GM21515 (cell line): ENCODE measurements around the gene TBC1D9.
"Not testable (repeated sequence)": the region's sequence is repeated elsewhere in the genome, so short reads cannot be mapped to it uniquely, and the experiment has no call there.

ENCODE experiments used
- ATAC-seq: cut with Tn5 transposase; IDR thresholded peaks from one replicate; pipeline ENCODE4 v1.9.1; 2021; ENCODE audit not compliant: unreplicated experiment

TBC1D9 gene

DNA sequence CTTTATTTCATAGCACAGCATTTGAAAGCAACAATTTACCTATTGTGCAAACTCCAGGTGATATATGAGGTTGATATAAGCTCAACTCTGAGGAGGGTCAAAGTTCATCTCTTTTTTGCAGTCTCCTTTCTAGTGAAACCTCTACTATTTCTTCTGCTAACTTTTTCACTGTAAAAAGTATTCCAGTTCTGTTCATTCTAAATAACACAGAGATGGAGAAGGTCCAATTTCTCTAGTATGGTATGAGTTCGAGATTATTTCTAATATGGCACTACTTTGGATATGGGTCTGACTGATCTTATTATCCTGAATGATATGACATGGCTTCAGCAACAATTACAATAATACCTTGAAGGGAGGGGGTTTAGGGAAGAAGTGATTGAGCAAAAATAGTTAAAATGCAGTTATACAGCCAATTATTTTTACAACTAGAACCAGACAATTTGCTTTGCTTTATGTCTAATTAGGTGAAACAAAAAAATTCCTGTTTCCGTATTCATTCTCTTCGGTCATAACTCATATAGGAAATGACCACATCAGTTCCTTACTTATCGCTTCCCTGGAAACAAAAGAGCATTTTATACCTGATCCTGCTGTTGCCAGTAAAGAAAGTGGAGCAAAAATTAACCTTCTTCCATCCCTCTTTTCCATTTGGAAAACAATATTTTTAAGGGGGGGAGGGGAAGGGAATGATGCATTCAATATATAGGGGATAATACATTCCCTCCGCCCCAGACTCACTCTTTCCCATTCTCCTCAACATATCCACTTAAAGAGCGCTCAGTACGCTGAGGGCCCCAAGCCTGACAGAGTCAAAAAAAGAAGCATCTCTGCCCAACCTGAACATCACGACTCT lies 1.0 kb downstream of the TBC1D9 start:
- no peak for ATAC-seq

GRCh38 chr4:140753329-140753728 lies 2.9 kb downstream of the TBC1D9 start:
- no peak for ATAC-seq

DNA sequence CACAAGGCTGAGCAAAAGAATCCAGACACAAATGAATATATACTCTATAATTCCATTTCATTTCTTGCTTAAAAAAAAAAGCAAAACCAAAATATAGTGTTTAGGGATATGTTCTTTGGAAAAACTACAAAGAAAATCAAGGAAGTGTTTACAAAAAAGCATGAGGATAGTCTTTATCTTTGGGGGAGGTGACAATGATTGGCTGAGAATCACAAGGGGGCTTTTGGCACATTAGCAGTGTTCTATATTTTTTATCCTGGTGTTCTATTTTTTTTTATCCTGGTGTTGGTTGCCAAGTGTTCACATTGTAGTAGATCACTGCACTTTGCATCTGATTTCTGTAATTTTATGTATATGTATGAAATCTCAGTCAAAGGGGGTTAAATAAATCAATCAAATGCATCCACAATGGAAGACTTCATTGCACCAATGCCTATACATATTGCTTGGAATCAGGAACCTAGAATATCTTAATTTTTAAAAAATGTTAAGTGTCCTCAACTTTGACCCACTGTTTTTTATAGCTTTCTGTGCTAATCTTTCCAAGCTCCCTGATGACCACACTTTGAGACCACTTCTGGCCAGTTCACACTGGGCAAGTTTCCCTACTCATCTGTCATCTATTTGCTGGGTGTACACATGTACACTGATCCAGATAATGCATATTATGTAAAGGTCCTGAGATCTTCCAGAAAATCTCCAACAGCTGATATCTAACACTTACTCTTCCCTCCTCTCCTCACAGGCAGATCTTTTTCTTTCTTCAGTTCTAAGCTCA lies 3.7 kb downstream of the TBC1D9 start:
- no peak for ATAC-seq

GRCh38 chr4:140750470-140750869 lies 5.7 kb downstream of the TBC1D9 start:
- ATAC-seq, result no peak

DNA sequence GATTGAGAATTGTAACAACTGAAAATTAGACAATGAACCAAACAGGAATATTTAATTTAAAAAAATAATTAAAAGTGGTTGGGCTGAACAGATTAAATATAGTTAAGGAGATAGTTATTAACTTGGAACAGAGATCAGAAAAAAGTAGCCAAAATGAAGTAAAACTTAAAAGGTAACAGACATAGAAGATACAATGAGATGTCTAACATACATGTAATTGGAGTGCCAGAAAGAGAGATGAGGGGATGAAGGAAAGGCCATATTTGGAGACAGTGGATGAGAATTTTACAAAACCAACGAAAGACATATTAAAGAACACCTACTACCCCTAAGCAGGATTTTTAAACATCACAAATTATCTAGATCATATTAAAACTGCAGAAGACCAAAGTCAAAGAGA lies 8.0 kb downstream of the TBC1D9 start:
- ATAC-seq, result no peak

DNA sequence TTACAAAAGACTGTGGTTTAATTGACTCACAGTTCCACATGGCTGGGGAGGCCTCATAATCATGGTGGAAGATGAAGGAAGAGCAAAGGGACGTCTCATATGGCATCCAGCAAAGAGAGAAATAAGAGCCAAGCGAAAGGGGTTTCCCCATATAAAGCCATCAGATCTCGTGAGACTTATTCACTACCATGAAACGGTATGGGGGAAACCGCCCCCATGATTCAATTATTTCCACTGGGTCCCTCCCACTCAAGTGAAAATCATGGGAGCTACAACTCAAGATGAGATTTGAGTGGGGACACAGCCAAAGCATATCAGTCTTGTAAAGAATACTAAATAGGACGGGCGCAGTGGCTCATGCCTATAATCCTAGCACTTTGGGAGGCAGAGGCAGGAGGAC lies 9.6 kb downstream of the TBC1D9 start:
- not testable (repeated sequence) for ATAC-seq

DNA sequence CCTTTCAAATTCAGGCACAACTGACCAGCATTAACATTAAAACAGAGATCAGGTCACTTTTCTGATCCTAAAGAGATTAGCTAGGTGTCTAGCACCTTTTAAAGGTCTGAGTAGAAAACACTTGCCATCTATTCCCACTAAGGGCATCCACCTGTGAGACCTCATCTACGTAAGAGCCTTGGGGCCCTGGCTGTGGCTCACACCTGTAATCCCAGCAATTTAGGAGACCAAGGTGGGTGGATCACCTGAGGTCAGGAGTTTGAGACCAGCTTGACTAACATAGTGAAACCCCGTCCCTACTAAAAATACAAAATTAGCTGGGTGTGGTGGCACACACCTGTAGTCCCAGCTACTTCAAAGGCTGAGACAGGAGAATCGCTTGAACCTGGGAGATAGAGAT lies 11.8 kb downstream of the TBC1D9 start:
- no peak for ATAC-seq

GRCh38 chr4:140743194-140743931 lies 12.8 kb downstream of the TBC1D9 start:
- peak; percentile 75 for ATAC-seq

- ATAC-seq, result peak; percentile 38
Measured at GRCh38 chr4:140742838-140743193, 13.4 kb downstream of the TBC1D9 start.

GRCh38 chr4:140740906-140741670 lies 15.1 kb downstream of the TBC1D9 start:
- ATAC-seq, result no peak

DNA sequence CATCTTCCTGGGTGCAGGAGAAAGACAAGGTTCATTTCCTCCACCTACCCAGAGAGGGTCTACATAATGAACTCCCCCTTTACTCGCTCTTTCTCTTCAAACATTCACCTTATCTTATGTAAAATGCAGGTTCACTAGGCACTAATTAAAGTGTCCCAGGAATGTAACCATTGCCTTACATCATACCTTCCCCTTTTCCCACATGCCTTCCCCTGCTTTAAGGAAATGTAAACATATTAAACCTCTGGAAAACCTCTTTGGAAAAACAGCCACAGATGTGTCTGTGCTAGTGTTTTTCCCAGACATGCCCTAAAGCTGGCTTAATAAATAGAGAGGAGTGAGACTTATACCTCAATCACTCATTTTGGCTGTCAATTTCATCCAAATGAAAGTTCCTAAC lies 15.8 kb downstream of the TBC1D9 start:
- ATAC-seq, result no peak

GRCh38 chr4:140739971-140740370 lies 16.2 kb downstream of the TBC1D9 start:
- no peak for ATAC-seq

DNA sequence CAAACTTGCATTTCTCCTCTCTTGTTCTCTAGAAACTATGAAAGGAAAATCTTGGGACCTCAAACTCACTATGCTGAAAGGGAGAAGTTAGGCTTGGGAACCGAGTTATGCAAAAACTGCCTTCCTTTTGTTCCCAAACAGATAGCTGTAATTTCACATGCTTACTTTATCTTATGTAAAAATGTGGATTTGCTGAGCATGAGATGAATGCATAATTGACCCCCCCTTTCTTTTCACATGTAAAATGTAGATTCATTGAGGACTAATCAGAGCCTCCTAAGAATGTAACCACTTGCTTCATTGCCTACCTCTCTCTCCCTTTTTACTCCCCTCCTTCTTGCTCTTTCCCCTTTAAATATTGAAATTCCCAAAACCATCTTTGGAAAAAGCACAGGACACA lies 18.0 kb downstream of the TBC1D9 start:
- ATAC-seq, result no peak

DNA sequence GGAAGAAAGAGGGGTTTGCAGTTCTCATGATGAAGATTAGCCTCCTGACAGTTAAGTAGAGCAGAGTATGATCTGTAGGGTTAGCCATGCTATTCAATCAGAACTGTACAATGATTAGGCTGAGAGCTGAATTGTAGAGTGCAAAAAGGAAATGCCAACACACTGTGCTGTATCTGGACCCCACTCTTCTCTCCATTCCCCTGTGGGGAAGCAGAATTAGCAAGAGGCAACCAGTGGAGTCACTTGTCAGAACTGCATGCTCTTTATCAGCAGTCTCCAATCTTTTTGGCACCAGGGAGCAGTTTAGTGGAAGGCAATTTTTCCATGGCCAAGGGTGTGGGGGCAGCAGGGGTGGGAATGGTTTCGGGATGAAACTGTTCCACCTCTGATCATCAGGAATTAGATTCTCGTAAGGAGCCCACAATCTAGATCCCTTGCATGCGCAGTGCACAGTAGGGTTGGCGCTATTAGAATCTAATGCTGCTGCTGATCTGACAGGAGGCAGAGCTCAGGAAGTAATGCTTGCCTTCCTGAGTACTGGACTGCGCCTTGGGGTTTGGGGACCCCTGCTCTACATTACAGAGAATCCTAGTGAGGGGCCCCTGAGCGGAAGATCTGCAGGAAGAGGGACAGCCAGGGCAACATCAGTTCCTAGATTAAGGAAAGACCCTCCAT lies 19.4 kb downstream of the TBC1D9 start:
- ATAC-seq, result no peak

GRCh38 chr4:140735779-140736391 lies 20.3 kb downstream of the TBC1D9 start:
- ATAC-seq, result no peak

DNA sequence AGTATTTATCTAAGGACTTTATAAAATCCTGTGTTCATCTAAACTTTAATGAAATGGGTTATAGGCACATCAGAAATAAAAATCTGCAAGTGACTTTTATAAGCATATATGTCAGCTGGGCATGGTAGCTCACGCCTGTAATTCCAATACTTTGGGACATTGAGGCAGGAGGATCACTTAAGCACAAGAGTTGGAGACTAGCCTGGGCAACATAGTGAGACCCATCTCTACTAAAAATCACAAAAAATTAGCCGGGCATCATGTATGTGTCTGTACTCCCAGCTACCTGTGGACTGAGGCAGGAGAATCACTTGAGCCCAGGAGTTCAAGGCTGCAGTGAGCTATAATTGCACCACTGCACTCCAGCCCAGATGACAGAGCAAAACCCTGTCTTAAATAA lies 20.9 kb downstream of the TBC1D9 start:
- ATAC-seq, result no peak

- ATAC-seq, result no peak
Measured at GRCh38 chr4:140732780-140733179, 23.4 kb downstream of the TBC1D9 start.

DNA sequence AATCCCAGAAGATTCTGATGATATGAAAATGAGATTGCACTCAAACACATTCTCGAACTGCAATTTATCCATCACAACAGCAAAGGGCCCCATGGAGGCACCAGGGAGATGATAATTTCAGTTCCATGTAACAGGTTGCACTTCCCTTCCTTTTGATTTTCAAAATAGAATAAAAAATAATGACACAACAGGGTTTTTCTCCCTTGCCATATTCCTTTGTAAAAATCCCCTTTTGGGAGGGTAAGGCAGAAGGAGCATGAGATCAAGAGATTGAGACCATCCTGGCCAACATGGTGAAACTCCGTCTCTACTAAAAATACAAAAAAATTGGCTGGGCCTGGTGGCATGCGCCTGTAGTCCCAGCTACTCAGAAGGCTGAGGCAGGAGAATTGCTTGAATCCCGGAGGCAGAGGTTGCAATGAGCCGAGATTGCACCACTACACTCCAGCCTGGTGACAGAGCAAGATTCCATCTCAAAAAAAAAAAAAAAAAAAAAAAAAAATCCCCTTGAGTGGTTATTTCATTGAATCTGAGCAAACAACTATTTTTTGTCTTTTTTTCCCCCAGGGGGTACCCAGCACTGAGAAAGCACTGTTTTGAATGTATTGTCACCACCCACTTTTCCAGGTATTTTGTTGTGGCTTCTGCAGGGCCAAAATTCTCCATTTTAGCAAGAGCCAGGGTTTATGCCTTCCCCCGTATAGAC lies 26.7 kb downstream of the TBC1D9 start:
- ATAC-seq, result no peak

DNA sequence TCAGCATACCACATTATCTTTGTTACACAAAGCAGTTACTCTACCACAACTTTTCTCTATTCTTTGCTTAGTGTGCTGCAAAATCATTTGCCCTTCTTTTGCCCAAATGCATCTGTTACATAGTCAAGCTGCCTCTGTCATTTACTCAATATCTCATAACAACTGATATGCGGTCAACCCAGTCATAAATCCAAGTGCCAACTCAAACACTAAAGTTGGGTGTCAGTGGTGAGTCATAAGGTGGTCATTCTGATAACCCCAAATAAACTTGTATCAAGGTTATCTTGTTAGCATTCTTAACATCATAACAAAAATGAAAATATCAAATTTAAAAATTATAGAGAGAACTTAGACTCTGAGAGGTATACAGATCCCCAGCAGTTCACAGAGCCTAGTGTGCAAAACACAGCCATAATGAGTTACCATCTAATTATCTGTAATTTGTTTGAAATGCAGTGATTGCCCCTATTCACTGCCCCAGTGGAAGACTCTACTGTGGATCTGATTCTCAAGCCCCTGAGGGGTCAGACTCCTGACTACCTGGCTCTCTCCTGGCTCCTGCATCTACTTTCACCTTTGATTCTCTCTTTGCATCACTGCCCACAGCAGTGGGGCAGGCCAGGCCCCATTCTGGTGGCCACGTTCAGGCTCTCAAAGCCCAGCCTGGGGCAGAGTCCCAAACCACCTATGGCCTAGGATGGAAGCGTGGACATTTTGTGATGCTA lies 29.2 kb downstream of the TBC1D9 start:
- ATAC-seq, result no peak
